ENCODE results near the gene CGNL1.

DNA sequence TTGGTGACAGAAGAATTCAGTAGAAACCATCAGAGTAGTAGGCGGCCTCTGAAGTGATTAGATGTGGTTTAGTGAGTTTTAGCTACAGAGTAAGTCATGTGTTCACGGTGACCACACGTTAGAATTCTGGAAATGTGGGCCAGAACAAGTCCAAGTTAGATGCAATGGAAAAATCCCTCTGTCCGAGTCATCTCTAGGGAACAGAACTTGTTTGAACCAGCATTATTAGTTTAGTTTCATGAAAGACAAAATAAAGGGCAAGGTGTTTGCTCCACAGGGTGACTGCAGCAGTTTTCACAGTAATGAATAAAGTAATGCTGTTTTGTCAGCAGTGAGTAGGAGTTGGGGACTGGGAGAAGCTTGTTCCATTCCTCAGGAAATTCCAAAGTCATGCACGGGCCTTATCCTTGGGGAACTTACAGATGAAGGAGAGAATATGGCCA lies 100.2 kb downstream of the CGNL1 start:
- no peak for TF ChIP-seq CTCF (IDR thresholded peaks at IDR 0.05)
- no peak for TF ChIP-seq POLR2AphosphoS5 (IDR thresholded peaks at IDR 0.05)
- TF ChIP-seq POLR2A (IDR thresholded peaks at IDR 0.05) = no peak
- no peak for TF ChIP-seq EP300 (IDR thresholded peaks at IDR 0.05)
